HCT116 (cell line): ENCODE measurements around the gene AKAP3.

Source experiments
- CEBPB ChIP-seq: IDR thresholded peaks from 2 replicates; pipeline ENCODE4 v1.6.1; 2012; ENCODE audit warnings: low read depth
- EZH2 ChIP-seq: fragments of 200-600 bp; sonication (generic); IDR thresholded peaks from 2 replicates; pipeline ENCODE4 v1.6.1; 2017; ENCODE audit warnings: antibody characterized with exemption, mixed run types
- MAX ChIP-seq: IDR thresholded peaks from 2 replicates; pipeline ENCODE4 v1.6.1; 2012
- POLR2A ChIP-seq: IDR thresholded peaks from 2 replicates; pipeline ENCODE4 v1.7.0; 2011; ENCODE audit warnings: borderline replicate concordance; ENCODE audit not compliant: insufficient read depth, insufficient read length; ENCODE audit errors: extremely low read depth
- POLR2AphosphoS5 ChIP-seq: IDR thresholded peaks from 2 replicates; pipeline ENCODE4 v1.6.1; 2011; ENCODE audit warnings: mild to moderate bottlenecking, low read depth, low read length, moderate library complexity
- SP1 ChIP-seq: IDR thresholded peaks from 2 replicates; pipeline ENCODE4 v1.6.1; 2012; ENCODE audit warnings: low read depth
- ZFX ChIP-seq: fragments of 450-650 bp; IDR thresholded peaks from 2 replicates; pipeline ENCODE4 v1.6.1; 2017
- TF ChIP-seq, protein P1 (sequence below), 3 experiments: fragments of 200-600 bp in 1 of 3; sonication (generic) in 1 of 3; IDR thresholded peaks in 2 of 3; conservative IDR thresholded peaks in 1 of 3; 2 replicates each; pipeline ENCODE4 v1.5.1; 2012 to 2017; ENCODE audit warnings: low read depth in 2 of 3, low read length in 2 of 3, antibody characterized with exemption in 1 of 3, borderline replicate concordance in 1 of 3, control low read depth in 1 of 3, mild to moderate bottlenecking in 1 of 3, mixed read lengths in 1 of 3, mixed run types in 1 of 3, moderate library complexity in 1 of 3; ENCODE audit not compliant: insufficient read depth in 1 of 3
- TF ChIP-seq, protein P2 (sequence below): IDR thresholded peaks from 2 replicates; pipeline ENCODE4 v1.6.1; 2012

DNA sequence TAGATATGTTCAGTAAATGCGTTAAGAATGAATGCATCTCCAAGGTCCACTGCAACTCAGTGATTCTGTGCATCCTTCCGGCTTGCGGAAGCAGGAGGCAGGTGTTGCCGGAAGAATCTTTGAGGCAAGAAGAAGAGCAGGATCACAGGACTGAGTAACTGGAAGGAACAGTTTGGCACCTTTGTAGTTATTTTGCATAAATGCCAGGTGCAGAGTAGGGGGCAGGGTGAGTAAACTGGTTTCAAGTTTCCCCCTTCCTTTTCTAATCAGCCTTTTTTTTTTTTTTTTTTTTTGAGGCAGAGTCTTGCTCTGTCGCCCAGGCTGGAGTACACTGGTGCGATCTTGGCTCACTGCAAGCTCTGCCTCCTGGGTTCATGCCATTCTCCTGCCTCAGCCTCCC, 64.6 kb downstream of the AKAP3 start:
- no peak for TF ChIP-seq POLR2A
- TF ChIP-seq, protein P1, sequence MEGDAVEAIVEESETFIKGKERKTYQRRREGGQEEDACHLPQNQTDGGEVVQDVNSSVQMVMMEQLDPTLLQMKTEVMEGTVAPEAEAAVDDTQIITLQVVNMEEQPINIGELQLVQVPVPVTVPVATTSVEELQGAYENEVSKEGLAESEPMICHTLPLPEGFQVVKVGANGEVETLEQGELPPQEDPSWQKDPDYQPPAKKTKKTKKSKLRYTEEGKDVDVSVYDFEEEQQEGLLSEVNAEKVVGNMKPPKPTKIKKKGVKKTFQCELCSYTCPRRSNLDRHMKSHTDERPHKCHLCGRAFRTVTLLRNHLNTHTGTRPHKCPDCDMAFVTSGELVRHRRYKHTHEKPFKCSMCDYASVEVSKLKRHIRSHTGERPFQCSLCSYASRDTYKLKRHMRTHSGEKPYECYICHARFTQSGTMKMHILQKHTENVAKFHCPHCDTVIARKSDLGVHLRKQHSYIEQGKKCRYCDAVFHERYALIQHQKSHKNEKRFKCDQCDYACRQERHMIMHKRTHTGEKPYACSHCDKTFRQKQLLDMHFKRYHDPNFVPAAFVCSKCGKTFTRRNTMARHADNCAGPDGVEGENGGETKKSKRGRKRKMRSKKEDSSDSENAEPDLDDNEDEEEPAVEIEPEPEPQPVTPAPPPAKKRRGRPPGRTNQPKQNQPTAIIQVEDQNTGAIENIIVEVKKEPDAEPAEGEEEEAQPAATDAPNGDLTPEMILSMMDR (IDR thresholded peaks at IDR 0.05 in 2 of 3, conservative IDR thresholded peaks at IDR 0.05 in 1 of 3; ENCODE audit: borderline replicate concordance in 1 of 3, insufficient read depth in 1 of 3, low read depth in 2 of 3, low read length in 2 of 3) = no peak
- TF ChIP-seq SP1 = no peak
- TF ChIP-seq POLR2AphosphoS5 = no peak
- TF ChIP-seq, protein P2, sequence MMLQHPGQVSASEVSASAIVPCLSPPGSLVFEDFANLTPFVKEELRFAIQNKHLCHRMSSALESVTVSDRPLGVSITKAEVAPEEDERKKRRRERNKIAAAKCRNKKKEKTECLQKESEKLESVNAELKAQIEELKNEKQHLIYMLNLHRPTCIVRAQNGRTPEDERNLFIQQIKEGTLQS = no peak
- TF ChIP-seq EZH2 = no peak
- no peak for TF ChIP-seq ZFX
- no peak for TF ChIP-seq MAX
- TF ChIP-seq CEBPB = no peak
